GM12878 (cell line): ENCODE data around the gene TEX22.

ENCODE experiments used
- CTCF ChIP-seq, 3 experiments: IDR thresholded peaks in 2 of 3; conservative IDR thresholded peaks in 1 of 3; 2 replicates each; pipeline ENCODE4 v1.5.1; 2011; ENCODE audit warnings: low read depth in 3 of 3, low read length in 3 of 3, mild to moderate bottlenecking in 3 of 3, control low read depth in 2 of 3, moderate library complexity in 2 of 3, inconsistent platforms in 1 of 3, mixed read lengths in 1 of 3; ENCODE audit not compliant: control insufficient read depth in 2 of 3, insufficient read depth in 1 of 3; ENCODE audit errors: extremely low read depth in 1 of 3
- HCFC1 ChIP-seq: fragments of 150-350 bp; IDR thresholded peaks from 2 replicates; pipeline ENCODE4 v1.6.1; 2014; ENCODE audit warnings: low read length
- HDAC6 ChIP-seq: fragments of 200-600 bp; sonication (generic); IDR thresholded peaks from one replicate; pipeline ENCODE4 v1.8.0; 2017; ENCODE audit warnings: antibody characterized with exemption; ENCODE audit not compliant: unreplicated experiment
- MEF2A ChIP-seq: IDR thresholded peaks from 2 replicates; pipeline ENCODE4 v1.6.1; 2011; ENCODE audit warnings: low read depth, mild to moderate bottlenecking, low read length, moderate library complexity; ENCODE audit not compliant: insufficient read depth
- POLR2AphosphoS5 ChIP-seq: IDR thresholded peaks from 2 replicates; pipeline ENCODE4 v1.6.1; 2011; ENCODE audit warnings: mild to moderate bottlenecking, low read length, inconsistent platforms
- RFX5 ChIP-seq: IDR thresholded peaks from 2 replicates; pipeline ENCODE4 v1.6.1; 2011; ENCODE audit warnings: low read depth, low read length, improper control_type of control experiment
- TAF1 ChIP-seq: IDR thresholded peaks from 2 replicates; pipeline ENCODE4 v1.6.1; 2011; ENCODE audit warnings: mild to moderate bottlenecking, low read depth, low read length, borderline replicate concordance
- ZNF592 ChIP-seq: fragments of 450-650 bp; IDR thresholded peaks from 2 replicates; pipeline ENCODE4 v1.6.1; 2017; ENCODE audit warnings: mild to moderate bottlenecking, moderate library complexity

DNA sequence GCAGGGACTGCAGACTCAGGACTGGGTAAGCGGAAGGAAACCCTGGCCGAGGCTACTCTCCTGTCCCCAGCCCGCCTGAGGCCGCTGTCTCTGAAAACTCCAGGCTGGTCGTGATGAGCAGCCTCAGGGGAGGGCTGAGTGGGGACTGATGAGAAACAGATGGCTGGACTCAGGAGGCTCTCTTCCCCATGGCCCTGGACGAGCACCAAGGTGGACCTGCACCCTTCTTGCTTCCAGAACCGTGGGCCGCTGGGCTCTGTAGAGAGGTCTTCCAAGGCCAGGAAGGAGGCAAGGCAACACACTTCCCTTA lies 1.1 kb downstream of the TEX22 start:
- TF ChIP-seq CTCF (IDR thresholded peaks at IDR 0.05 in 2 of 3, conservative IDR thresholded peaks at IDR 0.05 in 1 of 3; ENCODE audit: control insufficient read depth in 2 of 3, extremely low read depth in 1 of 3, insufficient read depth in 1 of 3, low read depth in 3 of 3, low read length in 3 of 3) (no peak), RFX5 (no peak), TAF1 (no peak), HCFC1 (no peak), ZNF592 (no peak), POLR2AphosphoS5 (no peak), MEF2A (no peak), HDAC6 (no peak)
